Retina (tissue), 1 donor: ENCODE data around the gene DHX58.

ENCODE experiments used
- DNase-seq: peaks from one replicate; pipeline ENCODE4 v3.0.0-alpha.2; 2016

Gene DHX58

DNA sequence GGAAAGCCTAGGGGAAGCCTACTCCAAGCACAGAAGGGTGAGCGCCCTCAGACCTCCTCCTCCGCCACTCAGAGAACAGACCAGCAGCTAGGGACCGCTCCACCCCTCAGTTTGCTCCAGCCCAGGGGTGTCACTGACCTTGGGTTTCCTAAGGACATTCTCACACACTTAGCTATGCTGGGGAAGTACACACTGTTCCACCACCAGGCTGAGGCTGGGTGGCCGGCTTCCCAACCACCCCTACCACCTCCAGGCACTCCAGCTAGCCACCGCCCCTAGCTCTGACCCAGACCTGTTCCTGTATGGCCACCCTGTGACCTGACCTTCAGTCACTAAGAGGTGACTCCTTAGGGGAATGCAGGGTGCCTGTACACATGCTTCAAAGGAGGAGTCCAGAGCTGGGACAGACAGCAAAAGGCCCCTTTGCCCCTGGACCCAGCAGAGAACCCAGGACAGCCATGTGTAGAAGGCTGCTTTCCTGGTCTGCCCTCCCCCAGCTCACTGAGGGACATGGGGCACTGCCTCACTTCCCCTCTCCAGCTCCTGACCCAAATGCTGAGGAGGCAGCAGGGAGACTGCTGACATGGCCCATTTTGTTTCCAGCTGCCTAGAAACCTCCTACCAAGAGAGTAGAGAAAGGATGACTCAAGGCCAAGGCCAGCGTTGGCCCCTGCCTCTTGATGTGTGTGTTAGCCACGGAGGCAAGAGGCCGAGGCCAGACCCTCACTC is 16.8 kb upstream of the DHX58 start:
- DNase-seq = no peak

DNA sequence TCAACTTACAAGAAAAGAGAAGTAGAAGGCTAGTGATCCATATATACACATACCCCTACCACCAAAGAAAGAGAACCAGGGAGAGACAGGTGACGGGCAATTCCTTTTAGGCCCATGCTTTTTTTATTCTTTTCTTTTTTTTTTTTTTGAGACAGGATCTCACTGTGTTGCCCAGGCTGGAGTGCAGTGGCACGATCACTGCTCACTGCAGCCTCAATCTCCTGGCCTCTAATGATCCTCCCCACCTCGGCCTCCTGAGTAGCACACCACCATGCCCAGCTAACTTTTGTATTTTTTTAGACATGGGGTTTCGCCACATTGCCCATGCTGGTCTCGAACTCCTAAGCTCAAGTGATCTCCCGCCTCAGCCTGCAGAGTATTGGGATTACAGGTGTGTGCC is 14.9 kb upstream of the DHX58 start:
- no peak for DNase-seq

DNA sequence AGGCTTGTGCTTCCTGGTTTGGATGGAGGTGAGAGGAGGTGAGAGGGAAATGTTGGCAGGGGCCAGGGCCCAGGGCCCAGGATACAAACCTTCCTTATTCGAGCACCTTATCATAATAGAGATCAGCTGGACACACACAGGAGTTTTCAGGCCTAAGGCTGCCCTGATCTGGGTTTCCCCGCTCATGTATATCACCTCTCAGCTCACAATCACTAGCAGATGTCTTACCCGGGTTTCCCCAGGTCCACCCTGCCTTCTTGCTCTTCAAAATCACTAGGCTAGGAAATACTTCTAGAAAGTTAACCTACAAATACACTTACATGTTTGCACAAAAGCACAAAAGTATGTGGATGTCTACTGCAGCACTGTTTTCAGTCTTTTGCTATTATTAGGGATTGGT is 14.3 kb upstream of the DHX58 start:
- DNase-seq = no peak

DNA sequence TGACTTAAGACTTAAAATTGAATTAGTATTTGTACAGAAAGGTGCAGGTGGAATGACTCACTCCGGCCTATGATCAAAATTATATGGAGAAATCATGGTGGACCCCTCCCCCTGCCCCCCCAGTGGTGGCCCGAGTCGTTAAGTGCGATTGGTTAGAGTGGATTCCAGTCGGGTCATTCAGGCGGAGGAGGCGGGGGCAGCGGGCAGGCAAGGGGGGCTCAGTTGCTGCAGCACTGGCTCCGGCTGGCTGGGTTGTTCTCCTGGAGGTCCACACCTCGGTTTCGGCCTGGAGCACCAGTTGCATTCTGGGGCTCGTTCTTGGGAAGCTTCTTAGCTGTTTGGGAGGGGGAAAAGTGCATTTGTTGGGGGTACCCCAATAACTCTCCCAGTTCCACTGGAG is 13.1 kb upstream of the DHX58 start:
- DNase-seq = no peak

DNA sequence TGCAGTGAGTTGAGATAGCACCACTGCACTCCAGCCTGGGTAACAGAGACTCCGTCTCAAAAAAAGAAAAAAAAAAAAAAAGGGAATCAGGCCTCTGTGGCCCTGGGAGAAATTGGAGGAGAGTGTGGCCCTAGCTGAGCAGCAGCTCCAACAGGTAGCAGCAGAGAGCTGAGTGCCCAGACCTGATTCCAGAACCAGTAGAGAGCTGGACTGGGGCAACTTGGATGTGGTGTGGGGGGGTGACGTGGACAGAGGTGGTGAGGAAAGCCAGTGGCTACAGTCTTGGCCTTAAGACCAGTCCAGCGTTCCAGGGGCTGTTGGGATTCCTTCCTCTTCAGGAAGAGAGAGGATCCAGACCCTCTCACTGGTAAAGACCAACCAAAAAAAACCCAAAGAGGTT is 11.7 kb upstream of the DHX58 start:
- DNase-seq = no peak

DNA sequence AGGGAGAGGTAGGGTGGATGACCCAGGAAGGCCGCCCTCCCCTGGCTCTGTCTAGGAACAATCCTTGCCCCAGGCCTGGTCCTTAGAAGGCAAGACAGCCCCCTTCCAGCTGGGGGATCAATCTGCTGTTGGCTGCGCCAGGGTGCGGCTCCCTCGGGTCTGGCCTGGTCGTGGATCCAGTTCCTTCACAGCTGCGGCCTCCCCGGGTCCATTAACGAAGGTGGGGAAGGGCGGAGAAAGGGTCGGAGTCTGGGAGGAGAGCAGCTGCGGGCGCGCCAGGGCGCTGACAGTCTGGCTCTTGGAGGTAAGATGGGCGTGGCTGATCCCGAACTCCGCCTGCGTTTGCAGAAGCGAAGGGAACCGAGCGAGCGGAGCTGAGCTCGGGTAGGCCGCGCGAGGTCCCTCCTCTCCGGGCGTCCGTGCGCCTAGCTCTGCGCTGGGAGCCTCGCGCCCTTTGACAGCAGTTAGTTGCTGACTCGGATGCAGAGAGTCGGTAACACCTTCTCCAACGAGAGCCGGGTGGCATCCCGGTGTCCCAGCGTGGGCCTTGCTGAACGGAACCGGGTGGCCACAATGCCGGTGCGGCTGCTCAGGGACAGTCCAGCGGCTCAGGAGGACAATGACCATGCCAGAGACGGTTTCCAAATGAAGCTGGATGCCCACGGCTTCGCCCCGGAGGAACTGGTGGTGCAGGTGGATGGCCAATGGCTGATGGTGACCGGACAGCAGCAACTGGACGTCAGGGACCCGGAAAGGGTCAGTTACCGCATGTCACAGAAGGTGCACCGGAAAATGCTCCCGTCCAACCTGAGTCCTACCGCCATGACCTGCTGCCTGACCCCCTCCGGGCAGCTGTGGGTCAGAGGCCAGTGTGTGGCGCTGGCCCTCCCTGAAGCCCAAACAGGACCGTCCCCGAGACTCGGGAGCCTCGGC is 10.1 kb upstream of the DHX58 start, which contains the start of gene HSPB9:
Gene HSPB9 (plus strand): TSS at position 434 of the 933 bp plus-strand sequence. CDS start 47 bp downstream, at position 481.
- peak; percentile 79 for DNase-seq

DNA sequence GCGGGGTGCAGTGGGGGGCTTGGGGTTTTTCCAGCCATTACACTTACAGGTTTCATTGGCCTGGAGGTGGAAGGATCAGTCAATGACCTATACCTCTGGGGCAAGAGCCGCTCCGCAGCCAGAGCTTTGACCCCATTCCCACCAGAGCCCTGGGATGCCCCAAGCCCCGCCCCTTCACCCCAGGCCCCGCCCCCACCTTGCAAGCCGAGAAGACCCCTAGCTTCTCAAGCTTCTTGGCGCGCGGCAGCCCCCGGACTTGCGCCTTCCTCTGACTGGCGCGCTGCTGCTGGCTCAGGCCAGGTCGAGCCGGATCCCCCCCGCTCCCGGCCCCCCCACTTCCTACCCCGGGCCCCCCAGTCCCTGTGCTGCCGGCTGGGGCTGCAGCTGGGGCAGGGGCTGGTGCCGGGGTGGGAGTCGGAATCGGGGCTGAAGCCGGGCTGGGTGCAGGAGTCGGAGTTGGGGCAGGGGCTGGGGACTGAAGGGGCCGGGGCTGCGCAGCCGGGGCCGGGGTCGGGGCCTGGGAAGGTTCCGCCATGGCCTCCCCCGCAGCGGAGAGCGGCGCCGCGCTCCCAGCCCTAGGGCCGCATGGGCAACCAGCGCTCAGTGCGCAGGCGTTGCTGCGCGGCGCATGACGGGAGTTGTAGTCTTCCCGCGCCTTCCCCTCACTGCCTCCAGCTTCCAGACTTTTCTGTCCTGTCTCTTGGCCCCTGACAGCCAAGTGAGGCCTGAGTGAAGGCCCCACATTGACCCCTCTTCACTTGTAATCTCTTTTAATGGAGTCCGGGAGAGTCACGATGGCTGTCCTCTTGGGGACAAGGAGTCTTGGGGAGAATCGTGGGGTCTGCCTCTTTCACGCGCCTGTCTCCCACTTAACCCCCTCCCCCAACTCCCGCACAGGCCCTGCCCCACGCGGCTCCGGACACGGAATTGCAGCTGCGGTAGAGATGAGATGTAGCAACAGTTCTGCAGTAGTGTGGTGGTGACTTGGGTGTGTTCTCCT is 8.6 kb upstream of the DHX58 start, which contains the start of gene KAT2A:
Gene KAT2A (minus strand): TSS at position 598 of the 1,000 bp plus-strand sequence. CDS start 63 bp downstream, at position 535.
- DNase-seq = peak; percentile 87

DNA sequence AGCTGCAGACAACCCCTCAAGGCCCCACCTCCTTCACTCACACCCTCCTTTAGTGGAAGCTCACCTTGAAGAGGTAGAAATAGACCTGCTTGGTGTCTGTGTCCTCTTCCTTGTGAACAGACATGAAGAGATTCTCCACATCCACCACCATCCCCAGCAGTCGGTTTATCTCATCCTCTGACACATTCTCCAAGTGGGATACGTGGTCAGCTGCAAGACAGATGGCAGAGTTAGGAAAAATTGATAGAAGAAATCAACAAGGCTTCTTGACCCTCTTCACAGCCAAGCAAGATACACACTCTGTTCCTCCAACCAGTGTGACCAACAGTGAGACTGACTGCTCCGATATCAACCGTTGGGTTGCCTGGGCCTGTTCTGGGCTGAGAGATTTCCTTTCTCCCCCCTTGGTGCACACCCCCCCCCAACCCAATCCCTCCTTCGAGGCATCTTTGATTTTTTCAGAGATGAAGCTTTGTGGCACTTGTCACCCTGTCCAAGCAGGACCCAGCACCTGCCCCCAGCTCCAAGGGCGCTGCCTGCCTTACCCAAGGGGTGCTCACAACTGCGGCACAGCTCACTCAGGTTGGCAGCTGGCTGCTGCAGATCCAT is 7.8 kb upstream of the DHX58 start:
- DNase-seq = peak; percentile 18

DNA sequence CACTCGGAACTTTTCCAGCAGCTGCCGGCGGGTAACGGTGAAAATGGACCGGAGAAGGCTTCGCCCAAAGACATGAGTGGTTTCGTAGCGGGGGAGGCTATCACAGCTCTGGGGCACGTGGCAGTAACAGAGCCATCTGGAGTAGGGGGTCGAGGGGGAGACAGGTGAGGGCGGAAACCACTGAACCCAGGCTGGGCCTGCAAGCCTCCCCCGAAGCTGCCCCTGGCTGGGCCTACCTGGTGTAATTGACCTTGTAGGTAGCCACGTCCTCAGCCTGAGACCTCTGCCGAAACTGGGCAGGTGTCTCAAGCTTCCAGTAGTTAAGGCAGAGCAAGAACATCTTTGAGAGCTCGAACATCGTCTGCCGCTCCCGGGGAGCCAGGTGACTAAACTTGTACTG is 6.8 kb upstream of the DHX58 start:
- no peak for DNase-seq

DNA sequence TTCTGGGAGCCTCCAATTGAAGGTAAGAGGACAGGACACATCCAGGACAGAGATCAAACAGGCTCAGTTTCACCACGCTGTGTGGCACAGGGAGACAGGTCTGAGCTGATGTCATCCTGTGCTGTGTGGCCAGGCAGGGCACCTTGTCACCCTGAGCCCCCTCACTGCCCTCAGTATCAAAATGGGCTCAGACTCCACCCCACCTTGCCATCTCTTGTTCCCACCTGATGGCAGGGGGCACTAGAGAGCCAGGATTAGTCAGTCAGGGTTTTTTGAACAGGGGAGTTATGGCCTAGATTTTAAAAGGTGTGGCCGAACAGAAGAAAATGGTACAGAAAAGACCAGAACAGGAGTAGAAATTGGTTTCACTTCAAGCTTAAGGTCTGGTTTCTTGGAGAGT is 6.0 kb upstream of the DHX58 start:
- no peak for DNase-seq

DNA sequence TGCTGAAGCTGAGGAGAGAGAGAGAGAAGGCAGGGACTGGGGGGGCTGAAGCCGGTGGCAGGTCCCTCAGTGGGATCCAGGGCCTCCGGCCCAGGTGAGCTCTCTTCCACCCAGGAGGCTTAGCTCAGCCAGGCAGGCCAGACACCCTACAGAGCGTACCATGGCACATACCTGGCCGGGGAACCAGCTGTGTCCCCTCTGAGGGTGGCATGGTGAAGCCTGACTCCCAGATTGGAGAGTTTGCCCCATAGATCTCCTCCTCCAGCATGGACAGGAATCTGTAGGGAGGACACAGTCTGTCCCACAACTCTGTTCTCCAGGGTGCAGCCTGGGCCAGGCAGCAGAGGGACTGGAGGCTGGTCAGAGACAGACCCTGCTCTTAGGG is 5.6 kb upstream of the DHX58 start:
- DNase-seq = no peak

DNA sequence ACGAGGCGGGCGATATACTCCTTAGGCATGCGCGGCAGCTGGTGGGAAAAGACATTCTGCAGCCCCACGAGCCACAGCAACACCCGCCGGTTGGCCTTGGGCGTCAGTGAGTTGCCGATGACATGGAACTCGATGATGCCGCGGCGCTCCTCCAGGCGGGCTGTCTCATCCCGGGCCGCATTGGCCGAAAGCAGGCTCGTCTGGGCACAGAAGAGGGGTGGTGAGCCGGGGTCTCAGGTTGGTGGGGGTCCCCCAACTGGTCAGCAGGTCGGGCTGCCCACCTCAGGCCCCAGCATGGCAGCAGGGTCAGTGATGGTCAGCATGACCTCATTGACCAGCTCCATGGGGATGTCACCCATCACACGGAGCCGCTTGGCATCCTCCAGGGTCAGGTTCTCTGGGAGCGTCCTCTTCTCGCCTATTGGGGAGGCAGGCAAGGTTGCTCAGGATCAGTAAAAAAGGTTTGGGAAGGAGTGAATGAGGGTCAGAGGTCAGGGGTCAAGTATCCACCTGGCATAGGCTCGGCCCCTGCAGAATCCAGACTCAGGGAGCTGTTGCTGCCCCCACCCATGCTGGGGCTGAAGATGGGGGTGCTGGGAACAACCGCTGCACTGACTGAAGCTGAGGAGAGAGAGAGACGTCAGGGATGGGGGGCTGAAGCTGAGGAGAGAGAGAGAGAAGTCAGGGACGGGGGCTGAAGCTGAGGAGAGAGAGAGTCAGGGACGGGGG is 5.0 kb upstream of the DHX58 start:
- no peak for DNase-seq

DNA sequence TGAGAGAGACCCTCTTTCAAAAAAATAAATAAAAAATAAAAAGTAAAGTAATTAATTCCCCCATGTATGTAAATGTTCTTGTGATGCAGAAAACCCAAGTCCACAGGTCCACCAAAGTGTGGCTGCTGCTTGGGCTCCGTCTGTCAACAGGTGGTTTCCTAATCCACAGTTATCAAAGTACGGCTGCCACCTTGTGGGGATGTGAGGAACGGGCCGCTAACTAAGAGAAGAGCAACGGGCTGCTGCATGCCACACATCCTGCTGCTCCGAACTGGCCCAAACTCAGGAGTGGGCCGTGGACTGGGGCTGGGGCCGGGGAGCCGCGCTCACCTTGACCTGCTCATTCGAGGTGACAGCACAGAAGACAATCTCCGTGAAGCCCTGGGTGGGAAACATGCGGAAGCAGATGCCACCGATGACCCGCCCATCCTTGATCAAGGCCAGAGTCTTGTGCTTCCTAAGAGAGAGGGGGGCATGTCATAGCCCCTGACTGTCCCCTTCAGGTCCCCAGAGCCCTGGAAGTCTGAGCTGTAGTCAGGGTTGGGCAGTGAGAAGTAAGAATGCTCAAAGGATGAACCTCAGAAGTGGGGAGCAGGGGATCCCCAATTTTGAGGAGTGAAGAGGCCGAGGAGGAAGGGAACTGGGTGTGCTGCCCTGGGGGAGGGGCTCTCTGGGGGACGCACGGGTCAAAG is 4.3 kb upstream of the DHX58 start:
- peak; percentile 77 for DNase-seq

DNA sequence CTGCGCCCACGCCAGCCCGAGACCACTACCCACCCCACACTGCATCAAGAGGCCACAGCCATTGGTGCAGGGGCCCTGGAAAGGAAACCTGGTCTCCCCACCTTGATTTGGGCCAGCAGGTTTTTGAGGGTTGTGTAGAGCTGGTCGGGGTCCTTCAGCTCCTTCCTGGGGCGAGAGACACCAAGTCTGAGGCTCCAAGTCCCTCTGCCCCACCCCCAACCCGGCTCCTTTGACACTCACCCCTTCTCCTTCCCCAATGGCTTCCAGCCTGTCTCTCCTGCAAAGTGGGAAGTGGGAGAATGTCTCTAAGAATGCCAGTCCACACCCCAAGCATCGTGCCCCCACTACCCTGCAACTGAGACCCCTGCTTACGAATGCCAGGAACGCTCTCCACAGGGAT is 1.6 kb upstream of the DHX58 start:
- no peak for DNase-seq

DNA sequence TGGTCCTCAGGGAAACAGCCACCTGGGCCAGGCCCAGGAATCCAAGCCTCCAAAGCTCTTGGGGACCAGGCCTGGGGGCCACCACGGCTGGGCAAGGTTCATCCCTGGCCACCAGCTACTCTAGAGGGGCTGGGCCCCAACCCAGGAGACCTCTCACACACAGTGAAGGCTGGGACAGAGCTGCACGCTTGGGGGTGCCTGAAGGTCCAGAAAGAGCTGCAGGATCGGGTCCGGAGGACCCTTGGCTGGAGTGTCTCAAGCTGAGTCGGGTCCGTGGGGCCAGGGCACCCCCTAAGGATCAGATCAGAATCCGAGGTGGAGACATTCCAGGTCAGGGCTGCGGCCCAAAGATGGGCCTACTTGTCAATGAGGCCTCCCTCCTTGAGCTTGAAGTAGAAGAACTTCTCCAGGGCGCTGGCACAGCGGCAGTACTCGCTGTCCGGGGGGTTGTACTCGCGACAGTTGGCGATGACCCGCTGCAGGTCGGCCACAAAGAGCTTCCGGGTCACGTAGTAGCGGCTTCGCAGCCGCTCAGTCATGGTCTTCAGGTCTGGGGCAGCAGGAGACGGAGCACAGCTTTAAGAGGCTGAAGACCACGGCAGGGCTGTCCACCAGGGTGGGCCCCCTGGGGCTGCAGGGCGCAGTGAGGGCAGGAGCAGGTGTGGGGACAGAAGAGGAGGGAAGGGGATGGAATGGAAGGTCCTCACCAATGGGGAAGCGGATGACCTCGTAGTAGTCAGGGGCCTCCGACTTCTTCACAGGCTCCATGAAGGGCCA is 967 bp upstream of the DHX58 start:
- no peak for DNase-seq

DNA sequence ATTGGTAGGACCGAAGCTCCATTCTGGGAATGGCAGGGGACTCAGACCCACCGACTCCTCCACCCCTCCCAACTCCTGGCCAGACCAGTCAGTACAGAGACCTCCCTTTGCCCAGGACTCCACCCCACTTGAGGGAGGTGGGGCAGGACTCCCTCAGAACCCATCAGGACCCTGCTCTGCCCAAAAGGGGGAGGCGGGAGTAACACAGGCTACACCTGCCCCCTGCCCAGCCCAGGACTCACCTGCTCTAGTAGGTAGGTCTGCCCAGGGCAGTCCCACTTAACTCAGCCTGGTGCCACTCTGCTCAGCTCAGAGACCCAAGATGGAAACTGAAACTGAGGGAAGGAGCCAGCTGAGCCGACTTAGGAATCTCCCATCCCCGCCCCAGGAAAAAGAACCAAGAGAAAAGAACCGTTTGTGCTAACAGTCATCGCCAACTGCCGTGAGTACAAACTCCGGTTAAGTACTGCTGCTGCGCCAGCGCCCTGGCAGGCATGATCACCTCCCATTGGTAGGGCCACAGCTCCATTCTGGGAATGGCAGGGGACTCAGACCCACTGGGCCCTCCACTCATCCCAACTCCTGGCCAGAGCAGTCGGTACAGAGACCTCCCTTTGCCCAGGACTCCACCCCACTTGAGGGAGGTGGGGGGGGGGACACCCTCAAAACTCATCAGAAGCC is 503 bp downstream of the DHX58 start:
- DNase-seq = no peak

DNA sequence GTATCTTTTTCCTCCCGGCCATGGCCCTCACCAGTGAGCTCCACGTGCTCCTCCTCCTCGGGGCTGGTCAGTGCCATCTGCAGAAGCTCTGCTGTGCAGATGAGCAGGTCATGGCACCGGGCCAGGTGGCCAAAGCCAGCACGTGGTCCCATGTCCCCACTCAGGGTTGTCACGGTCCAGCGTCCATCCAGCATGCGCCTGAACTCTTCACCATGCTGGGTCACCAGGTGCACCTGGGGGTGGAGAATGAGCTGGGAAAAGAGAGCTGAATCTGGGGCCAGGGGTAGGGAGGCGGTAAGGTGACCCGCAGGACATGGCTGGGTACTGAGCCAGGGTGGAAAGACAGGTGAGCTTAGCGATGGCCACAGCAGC is 1.3 kb downstream of the DHX58 start:
- DNase-seq = no peak

DNA sequence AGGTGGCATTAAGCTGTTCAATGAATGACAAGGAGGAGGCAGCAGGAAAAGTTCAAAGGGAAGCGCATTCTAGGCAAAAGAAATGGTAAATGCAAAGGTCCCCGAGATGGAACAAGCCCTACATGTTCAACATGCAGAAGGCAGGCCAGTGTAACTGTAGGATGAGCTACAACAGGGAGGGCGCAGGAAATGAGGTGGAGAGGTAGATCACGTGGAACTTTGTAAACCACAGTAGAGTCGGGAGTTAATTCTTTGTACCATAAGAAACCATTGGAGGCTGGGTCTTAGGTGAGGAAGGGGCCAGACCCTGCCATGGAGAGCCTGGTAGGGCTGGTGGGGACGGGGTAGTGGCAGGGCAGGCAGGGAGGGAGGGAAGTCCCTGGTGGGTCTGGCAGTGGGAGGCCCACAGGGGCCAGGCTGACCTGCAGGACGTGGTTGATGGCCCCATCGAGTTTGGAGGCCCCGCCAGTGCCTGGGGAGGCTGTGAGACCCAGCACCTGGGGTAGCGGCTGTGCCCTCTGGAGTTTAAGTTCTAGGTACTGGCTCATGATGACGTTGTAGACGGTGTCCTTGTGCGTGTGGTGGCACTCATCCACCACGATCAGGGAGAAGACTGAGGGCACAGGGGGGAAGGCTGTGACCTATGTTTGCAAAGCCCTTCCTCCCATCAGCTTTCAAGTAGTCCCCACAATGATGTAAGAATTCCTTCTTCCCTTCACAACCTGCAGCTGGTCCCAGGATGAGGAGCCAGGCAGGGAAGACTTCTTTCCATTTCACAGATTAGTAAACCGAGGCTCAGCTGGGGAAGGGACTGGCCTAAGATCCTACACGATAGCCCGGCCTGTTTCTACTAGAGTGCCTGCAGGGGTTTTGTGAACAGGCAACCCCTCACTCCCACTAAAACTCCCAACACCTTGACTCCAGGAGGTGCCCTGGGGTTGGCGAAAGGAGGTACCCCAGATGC is 1.9 kb downstream of the DHX58 start:
- no peak for DNase-seq
